Stimulated activated CD4-positive, alpha-beta T cell treated with anti-CD3 and anti-CD28 coated beads, Interleukin-2, amount 100 ng/mL, for 4 hours (primary cell): ENCODE results near the gene MRPL11.

Experiments used
- DNase-seq: peaks from one replicate; pipeline ENCODE4 v3.0.0-alpha.2; 2020; ENCODE audit warnings: low read depth

Gene MRPL11

GRCh38 chr11:66388780-66389386, 49.8 kb downstream of the MRPL11 start:
- DNase-seq, result peak; percentile 62

- peak; percentile 75 for DNase-seq
Observed at GRCh38 chr11:66386171-66387069, 52.2 kb downstream of the MRPL11 start.
